ENCODE measurements around the gene CCDC24.
A peak's percentile ranks its signal among the peaks of the same experiment; 100 is the strongest.

The CCDC24 gene

GRCh38 chr1:43994071-43994470 is 2.7 kb downstream of the CCDC24 start:
- no peaks in the 10 kb centered on the region for H3K9me3 Mint-ChIP-seq
- H3K36me3 Mint-ChIP-seq = no peaks in the 10 kb centered on the region
- no peak overlapping the region for H3K27ac Mint-ChIP-seq
- ATAC-seq (replicated peaks) = no peak
- no peak for DNase-seq
- no peak overlapping the region for H3K4me3 Mint-ChIP-seq
- no peaks in the 10 kb centered on the region for H3K27me3 Mint-ChIP-seq
- H3K4me1 Mint-ChIP-seq = peaks cover 21 to 34% of the 10 kb centered on the region in 2 donors

GRCh38 chr1:43994794-43995790 is 3.7 kb downstream of the CCDC24 start:
- Mint-ChIP-seq H3K9me3 (no peaks in the 10 kb centered on the region), H3K27ac (no peak overlapping the region), H3K27me3 (no peaks in the 10 kb centered on the region), H3K4me1 (peaks cover 21 to 34% of the 10 kb centered on the region in 2 donors), H3K36me3 (no peaks in the 10 kb centered on the region), H3K4me3 (no peak overlapping the region)
- no peak for DNase-seq
- no peak for ATAC-seq (replicated peaks)

- no peak for ATAC-seq (replicated peaks)
- Mint-ChIP-seq H3K4me3 (no peak overlapping the region), H3K4me1 (peaks cover 21 to 29% of the 10 kb centered on the region in 2 donors), H3K27me3 (no peaks in the 10 kb centered on the region), H3K9me3 (no peaks in the 10 kb centered on the region), H3K27ac (no peak overlapping the region), H3K36me3 (no peaks in the 10 kb centered on the region)
- no peak for DNase-seq
Observed at GRCh38 chr1:43995984-43996732, 4.8 kb downstream of the CCDC24 start.

- no peak overlapping the region for H3K4me3 Mint-ChIP-seq
- H3K27ac Mint-ChIP-seq = no peak overlapping the region
- H3K9me3 Mint-ChIP-seq = no peaks in the 10 kb centered on the region
- no peaks in the 10 kb centered on the region for H3K27me3 Mint-ChIP-seq
- no peaks in the 10 kb centered on the region for H3K36me3 Mint-ChIP-seq
- ATAC-seq (replicated peaks) (no peak), DNase-seq (no peak)
- peaks cover 19 to 24% of the 10 kb centered on the region in 2 donors for H3K4me1 Mint-ChIP-seq
Observed at GRCh38 chr1:43996733-43997115, 5.3 kb downstream of the CCDC24 start.

- H3K9me3 Mint-ChIP-seq = no peaks in the 10 kb centered on the region
- ATAC-seq (replicated peaks) (no peak), DNase-seq (no peak)
- no peak overlapping the region for H3K4me3 Mint-ChIP-seq
- peak overlapping the region; percentile 37 for H3K27ac Mint-ChIP-seq
- no peaks in the 10 kb centered on the region for H3K27me3 Mint-ChIP-seq
- no peaks in the 10 kb centered on the region for H3K36me3 Mint-ChIP-seq
- H3K4me1 Mint-ChIP-seq = peaks cover 14 to 16% of the 10 kb centered on the region in 2 donors
Observed at GRCh38 chr1:43997295-43997999, 6.0 kb downstream of the CCDC24 start.

GRCh38 chr1:43998000-43998378 is 6.6 kb downstream of the CCDC24 start:
- DNase-seq = no peak
- H3K36me3 Mint-ChIP-seq = no peaks in the 10 kb centered on the region
- H3K4me1 Mint-ChIP-seq = peaks cover 10 to 11% of the 10 kb centered on the region in 2 donors
- no peak overlapping the region for H3K4me3 Mint-ChIP-seq
- H3K27ac Mint-ChIP-seq = no peak overlapping the region
- no peaks in the 10 kb centered on the region for H3K9me3 Mint-ChIP-seq
- ATAC-seq (replicated peaks) = no peak
- no peaks in the 10 kb centered on the region for H3K27me3 Mint-ChIP-seq

GRCh38 chr1:43999455-43999854 is 8.1 kb downstream of the CCDC24 start:
- DNase-seq (no peak), ATAC-seq (replicated peaks) (no peak)
- Mint-ChIP-seq H3K4me1 (peaks cover 0 to 4% of the 10 kb centered on the region in 2 donors), H3K36me3 (no peaks in the 10 kb centered on the region), H3K9me3 (no peaks in the 10 kb centered on the region), H3K4me3 (no peak overlapping the region), H3K27me3 (no peaks in the 10 kb centered on the region), H3K27ac (no peak overlapping the region)

- H3K4me1 Mint-ChIP-seq = no peaks in the 10 kb centered on the region
- no peak overlapping the region for H3K27ac Mint-ChIP-seq
- no peaks in the 10 kb centered on the region for H3K9me3 Mint-ChIP-seq
- DNase-seq (no peak), ATAC-seq (replicated peaks) (no peak)
- no peaks in the 10 kb centered on the region for H3K27me3 Mint-ChIP-seq
- no peak overlapping the region for H3K4me3 Mint-ChIP-seq
- H3K36me3 Mint-ChIP-seq = no peaks in the 10 kb centered on the region
Observed at GRCh38 chr1:44000122-44000665, 8.8 kb downstream of the CCDC24 start.

GRCh38 chr1:44002165-44002564 is 10.8 kb downstream of the CCDC24 start:
- H3K27me3 Mint-ChIP-seq = no peaks in the 10 kb centered on the region
- ATAC-seq (replicated peaks) (no peak), DNase-seq (no peak)
- H3K9me3 Mint-ChIP-seq = no peaks in the 10 kb centered on the region
- no peaks in the 10 kb centered on the region for H3K36me3 Mint-ChIP-seq
- H3K27ac Mint-ChIP-seq = no peak overlapping the region
- peaks cover 0 to 2% of the 10 kb centered on the region in 2 donors for H3K4me1 Mint-ChIP-seq
- no peak overlapping the region for H3K4me3 Mint-ChIP-seq

GRCh38 chr1:44002606-44003157 is 11.3 kb downstream of the CCDC24 start:
- Mint-ChIP-seq H3K36me3 (no peaks in the 10 kb centered on the region), H3K4me3 (no peak overlapping the region)

GRCh38 chr1:44008259-44008658 is 16.9 kb downstream of the CCDC24 start:
- H3K4me3 Mint-ChIP-seq = no peak overlapping the region
- H3K4me1 Mint-ChIP-seq = peaks cover 0 to 5% of the 10 kb centered on the region in 2 donors
- ATAC-seq (replicated peaks) = no peak
- H3K27me3 Mint-ChIP-seq = no peaks in the 10 kb centered on the region
- H3K9me3 Mint-ChIP-seq = no peaks in the 10 kb centered on the region
- DNase-seq = no peak
- no peaks in the 10 kb centered on the region for H3K36me3 Mint-ChIP-seq
- H3K27ac Mint-ChIP-seq = no peak overlapping the region

More at GRCh38 chr1:44002606-44003157, 11.3 kb downstream of the CCDC24 start:
- ATAC-seq (replicated peaks) (no peak), DNase-seq (no peak)
- peaks cover 0 to 4% of the 10 kb centered on the region in 2 donors for H3K4me1 Mint-ChIP-seq
- H3K27ac Mint-ChIP-seq = no peak overlapping the region
- no peaks in the 10 kb centered on the region for H3K27me3 Mint-ChIP-seq
- H3K9me3 Mint-ChIP-seq = no peaks in the 10 kb centered on the region

GRCh38 chr1:44010935-44011471 is 19.6 kb downstream of the CCDC24 start:
- DNase-seq = no peak
- no peak for ATAC-seq (replicated peaks)
- Mint-ChIP-seq H3K27me3 (peaks cover 7 to 15% of the 10 kb centered on the region in 2 donors), H3K9me3 (no peaks in the 10 kb centered on the region), H3K27ac (no peak overlapping the region), H3K36me3 (no peaks in the 10 kb centered on the region), H3K4me3 (no peak overlapping the region), H3K4me1 (peaks cover 0 to 5% of the 10 kb centered on the region in 2 donors)

GRCh38 chr1:44012404-44012803 is 21.0 kb downstream of the CCDC24 start:
- Mint-ChIP-seq H3K27me3 (peaks cover 7 to 23% of the 10 kb centered on the region in 2 donors), H3K27ac (no peak overlapping the region), H3K4me1 (peaks cover 0 to 3% of the 10 kb centered on the region in 2 donors), H3K4me3 (no peak overlapping the region), H3K9me3 (no peaks in the 10 kb centered on the region), H3K36me3 (no peaks in the 10 kb centered on the region)
- ATAC-seq (replicated peaks) = no peak
- DNase-seq = no peak

Measured in stimulated activated naive B cell treated with anti-CD40 and anti-IgM and Interleukin-4, amounts not matched to agents 10 μg/mL and 1 μg/mL and 100 μg/mL, for 72 hours (primary cell).